Fibroblast of skin of back (primary cell): Measurements from ENCODE around the gene CASKIN1. TPM values are rescaled to one million over a fixed set of nuclear protein-coding genes. Genes with fewer than 3 reads are reported as not detected.
"Not testable (repeated sequence)": the region's sequence is repeated elsewhere in the genome, so short reads cannot be mapped to it uniquely, and the experiment has no call there.

Source experiments
- DNase-seq: peaks from one replicate; pipeline ENCODE4 v3.0.0-alpha.2; 2013
- polyA plus RNA-seq, 2 experiments: library from polyadenylated mRNA; unstranded; fragments of 120-200 nt; gene quantifications; one replicate each; pipeline ENCODE4 v1.2.1, GENCODE V29; 2013; ENCODE audit not compliant: insufficient read length in 2 of 2

The CASKIN1 gene
- polyA plus RNA-seq (2013, experiment 1 of 2; ENCODE audit: insufficient read length), result 0.38 TPM
- polyA plus RNA-seq (2013, experiment 2 of 2; ENCODE audit: insufficient read length), result 0.52 TPM

DNA sequence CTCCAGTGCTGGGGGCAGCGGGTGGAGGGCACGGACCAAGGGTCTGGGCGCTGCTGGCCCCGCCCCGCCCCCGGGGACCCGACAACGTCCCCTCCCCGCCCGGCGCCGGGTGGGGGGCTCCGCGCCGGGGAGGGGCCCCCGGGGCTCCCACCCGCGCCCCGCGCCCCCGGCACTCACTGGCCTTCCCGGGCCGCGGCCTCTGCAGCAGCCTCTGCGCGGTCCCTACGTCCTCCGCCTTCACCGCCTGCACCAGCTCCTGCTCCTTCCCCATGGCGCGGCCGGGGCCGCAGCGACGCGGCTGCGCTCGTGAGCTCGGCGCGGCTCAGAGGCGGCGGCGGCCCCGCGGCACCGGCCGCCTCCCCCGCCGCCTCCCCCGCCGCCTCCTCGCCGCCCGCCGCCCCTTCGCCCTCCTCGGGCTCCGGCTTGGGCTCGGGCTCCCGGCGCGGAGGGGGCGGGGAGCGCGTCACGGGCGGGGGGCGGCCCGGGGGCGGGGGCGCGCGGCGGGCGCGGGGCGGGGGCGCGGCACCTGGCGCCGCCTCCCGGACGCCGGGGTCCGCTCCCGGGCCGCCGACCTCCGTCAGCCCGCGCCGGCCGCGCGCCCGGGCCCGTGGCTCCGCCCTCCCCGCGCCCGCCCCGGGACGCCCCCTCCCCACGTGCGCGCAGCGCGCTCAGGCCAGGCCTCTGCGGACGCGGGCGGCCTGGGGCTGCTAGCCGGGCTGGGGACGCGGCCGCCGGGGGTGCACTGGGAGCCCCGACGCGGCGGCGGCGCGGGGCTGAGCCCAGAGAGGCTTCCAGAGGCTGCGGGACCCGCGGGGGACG lies at the start of gene CASKIN1:
CASKIN1 (minus strand) TSS at position 444 of the 819 bp plus-strand sequence; CDS start at position 271, 173 bp downstream.
- DNase-seq, result no peak

- DNase-seq, result no peak
Measured at GRCh38 chr16:2244926-2245795, 48.8 kb upstream of the CASKIN1 start.

DNA sequence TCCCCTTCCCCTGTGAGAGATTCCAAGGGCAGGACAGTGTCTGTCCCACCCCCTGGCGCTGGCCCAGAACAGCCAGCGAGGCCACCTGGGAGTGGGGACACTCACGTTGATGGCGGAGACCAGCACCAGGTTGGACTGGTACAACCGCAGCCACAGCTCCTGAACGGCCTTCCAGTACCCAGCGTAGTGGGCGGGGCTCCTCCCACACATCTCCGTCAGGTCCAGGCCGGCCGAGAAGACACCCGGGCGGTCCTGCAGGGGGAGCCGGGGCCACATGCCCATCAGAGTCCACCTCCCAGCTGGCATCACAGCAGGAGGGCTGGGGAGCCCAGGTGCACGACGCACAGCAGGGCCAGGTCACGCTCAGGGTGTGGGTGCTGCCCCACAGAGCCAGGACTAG lies 47.9 kb upstream of the CASKIN1 start:
- no peak for DNase-seq

GRCh38 chr16:2243781-2244180 lies 47.4 kb upstream of the CASKIN1 start:
- no peak for DNase-seq

- no peak for DNase-seq
Measured at GRCh38 chr16:2243031-2243528, 46.7 kb upstream of the CASKIN1 start.

DNA sequence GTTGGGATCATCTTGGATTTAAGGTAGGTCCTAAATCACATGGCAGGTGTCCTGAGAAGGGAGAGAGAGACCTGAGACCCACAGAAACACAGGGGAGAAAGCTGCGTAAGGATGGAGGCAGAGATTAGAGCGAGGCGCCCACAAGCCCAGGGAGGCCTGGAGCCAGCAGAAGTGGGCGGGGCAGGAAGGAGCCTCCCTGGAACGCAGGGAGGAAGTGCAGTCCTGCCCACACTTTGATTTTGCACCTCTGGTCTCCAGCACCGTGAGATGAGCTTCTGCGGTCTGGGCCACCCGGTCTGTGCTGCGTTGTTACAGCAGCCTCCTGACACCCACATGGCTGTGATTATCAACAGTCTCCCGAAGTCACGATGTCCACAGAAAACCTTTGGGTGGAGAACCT lies 46.2 kb upstream of the CASKIN1 start:
- DNase-seq, result no peak

- DNase-seq, result not testable (repeated sequence)
Measured at GRCh38 chr16:2240331-2240730, 43.9 kb upstream of the CASKIN1 start.

DNA sequence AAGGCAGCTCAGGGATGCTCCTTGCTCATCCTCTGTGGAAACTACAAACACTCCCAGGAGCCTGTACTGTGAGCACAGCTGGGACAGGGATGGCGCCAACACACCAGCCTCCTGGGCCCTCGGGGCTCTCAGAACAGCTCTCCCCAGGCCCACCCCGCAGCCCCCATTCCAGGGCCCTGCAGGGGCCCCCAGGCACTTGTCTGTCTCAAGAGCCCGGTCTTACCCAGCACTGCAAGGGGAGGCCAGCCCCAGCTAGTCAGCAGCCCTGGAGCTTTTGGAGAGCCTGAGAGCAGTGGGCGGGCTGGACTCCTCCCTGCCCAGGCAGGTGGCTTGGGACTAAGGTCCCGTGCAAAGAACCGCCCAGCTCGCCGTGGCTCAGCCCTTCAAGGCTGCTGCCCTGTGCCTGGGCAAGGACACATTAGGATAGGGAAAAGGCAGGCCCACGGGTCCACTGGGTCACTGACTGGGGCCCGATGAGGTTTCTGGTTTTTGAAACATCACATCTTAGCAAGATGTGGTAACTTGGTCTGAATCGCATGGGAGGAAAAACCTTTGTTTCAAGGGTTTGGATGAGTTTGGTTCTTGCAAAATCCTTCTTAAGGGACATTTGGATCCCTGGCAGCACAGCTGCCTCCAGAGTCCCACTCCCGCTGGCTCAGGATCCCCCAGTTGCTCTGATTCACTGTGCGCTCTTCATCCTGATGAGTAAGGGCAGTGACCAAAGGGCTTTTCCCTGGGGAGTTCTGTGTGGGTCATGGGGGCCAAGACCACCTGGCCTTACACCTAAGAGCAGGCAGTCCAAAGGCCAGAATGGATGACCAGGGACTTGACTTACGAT lies 42.7 kb upstream of the CASKIN1 start:
- DNase-seq, result no peak

DNA sequence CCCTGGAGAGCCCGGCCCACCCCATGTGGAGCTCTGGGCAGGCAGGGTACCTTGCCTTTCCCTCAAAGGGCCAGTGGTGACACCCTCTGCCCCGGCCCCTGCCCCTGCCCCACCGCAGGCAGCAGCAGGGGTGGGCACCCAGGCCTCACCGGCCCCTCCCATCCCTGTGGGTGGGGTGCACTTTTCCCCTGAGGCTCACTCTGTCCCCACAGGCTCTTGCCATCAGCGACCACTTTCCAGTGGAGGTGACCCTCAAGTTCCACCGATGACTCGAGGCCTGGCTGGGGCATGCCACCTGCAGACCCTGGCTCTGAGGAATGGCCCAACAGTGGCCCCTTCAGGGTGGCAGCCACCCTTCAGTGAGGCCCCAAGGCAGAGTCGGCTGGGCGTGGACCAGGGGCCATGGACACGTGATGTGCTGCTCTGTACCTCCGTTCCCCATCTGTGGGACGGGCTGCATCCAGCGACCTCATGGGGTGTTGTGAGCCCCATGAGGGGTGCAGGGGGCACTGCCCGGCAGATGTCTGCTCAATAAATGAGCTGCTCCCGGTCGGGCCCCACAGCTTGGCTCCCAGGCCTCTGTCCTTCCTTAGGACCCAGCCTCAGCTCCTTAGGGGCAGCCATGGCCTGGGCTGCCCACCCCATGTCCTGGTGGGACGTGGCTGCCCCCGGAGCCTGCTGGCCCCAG lies 41.9 kb upstream of the CASKIN1 start:
- no peak for DNase-seq

- DNase-seq, result no peak
Measured at GRCh38 chr16:2237493-2238149, 41.2 kb upstream of the CASKIN1 start.

- DNase-seq, result no peak
Measured at GRCh38 chr16:2237102-2237482, 40.7 kb upstream of the CASKIN1 start.

DNA sequence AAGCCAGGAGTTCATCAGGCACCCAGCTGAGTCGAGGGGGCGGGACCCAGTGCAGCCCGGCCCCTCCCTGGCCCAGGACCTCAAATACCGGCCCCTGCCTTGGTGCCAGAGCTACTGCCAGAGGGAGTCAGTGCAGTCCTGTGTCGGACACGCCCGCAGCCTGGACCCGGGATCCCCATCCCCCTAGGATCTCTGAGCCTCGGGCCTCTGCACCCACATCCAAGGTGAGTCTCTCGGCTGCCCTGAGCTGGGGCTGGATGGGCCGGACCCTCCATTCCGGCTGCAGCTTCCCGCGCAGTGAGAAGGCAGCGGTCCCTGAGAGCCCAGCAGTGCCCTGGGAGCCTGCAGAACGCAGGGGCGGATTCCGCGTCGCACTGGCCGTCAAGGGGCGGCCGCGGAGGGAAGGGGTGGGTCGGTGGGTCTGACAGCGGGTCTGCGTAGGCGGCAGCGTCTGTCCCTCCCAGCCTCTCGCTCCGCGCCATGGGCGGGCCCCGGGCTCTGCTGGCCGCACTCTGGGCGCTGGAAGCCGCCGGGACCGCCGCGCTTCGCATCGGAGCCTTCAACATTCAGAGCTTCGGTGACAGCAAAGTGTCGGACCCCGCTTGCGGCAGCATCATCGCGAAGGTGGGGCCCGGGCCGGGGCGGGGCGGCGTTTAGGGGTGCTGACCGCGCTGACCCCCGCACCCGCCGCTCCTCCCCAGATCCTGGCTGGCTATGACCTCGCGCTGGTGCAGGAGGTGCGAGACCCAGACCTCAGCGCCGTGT lies 40.1 kb upstream of the CASKIN1 start, which contains the start of gene DNASE1L2:
DNASE1L2 (plus strand) TSS at position 108 of the 765 bp plus-strand sequence; CDS start at position 481, 373 bp downstream.
- no peak for DNase-seq

DNA sequence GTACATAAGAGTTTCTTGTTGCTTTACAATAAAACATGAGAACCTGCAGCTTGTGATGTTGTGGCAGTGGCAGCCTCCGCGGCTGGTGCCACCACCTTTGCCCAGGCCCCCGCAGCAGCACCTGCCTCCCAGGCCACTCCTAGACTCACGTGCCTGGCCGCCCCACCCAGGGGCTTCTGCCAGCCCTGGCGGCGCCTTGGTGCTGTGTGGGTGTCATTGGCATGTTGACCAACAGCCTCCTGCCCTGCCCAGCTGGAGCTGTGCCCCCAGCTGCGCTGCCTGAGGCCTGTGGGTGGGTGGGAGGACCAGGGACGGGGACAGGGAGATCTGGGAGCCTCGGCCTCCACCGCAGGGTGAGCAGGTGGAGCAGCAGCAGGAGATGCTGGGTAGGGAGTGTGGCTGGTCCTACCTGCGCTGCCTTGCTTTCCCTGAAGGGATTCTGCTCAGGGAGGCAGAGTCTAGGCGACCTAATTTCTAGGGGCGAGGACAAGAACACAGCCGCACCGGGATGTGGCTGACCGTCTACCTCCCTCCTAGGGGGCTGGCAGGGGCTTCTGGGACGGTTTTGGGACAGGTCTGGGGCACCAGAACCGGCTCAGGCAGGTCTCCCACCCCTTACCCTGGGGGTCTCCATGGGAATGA lies 39.4 kb upstream of the CASKIN1 start:
- DNase-seq, result no peak

GRCh38 chr16:2235234-2235651 lies 38.8 kb upstream of the CASKIN1 start:
- no peak for DNase-seq

- DNase-seq, result no peak
Measured at GRCh38 chr16:2234813-2235170, 38.4 kb upstream of the CASKIN1 start.

DNA sequence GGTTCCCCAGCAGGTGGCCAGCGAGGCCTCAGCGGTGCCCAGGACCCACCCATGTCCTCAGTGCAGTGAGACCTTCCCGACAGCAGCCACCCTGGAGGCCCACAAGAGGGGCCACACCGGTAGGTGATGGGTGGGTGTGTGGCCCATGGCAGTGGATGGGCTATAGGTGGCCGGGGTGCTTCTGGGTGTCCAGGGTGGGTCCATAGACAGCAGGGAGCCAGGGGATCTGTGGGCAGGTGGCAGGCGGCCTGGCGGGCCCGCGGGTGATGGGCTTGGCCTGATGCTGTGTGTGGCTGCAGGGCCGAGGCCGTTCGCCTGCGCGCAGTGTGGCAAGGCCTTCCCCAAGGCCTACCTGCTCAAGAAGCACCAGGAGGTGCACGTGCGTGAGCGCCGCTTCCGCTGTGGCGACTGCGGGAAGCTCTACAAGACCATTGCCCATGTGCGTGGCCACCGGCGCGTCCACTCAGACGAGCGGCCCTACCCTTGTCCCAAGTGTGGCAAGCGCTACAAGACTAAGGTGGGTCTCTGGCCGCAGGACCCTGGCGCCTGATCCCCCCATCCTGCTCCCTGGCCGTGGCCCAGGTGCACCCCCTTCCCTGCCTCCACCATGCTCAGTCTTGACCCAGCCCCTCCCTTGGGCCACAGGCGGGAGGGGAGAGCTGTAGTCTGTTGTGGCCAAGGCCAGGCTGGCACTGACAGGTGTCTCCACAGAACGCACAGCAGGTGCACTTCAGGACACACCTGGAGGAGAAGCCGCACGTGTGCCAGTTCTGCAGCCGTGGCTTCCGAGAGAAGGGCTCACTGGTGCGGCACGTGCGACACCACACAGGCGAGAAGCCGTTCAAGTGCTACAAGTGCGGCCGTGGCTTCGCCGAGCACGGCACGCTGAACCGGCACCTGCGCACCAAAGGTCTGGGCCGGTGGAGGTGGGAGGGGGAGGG lies 37.7 kb upstream of the CASKIN1 start:
- DNase-seq, result no peak

- DNase-seq, result no peak
Measured at GRCh38 chr16:2233046-2233775, 36.8 kb upstream of the CASKIN1 start.
